HCT116 (cell line): ENCODE measurements around the gene SLC9A9.

Source experiments
- CTCF ChIP-seq, 3 experiments: fragments of 200-600 bp in 1 of 3; sonication (generic) in 1 of 3; IDR thresholded peaks in 2 of 3; conservative IDR thresholded peaks in 1 of 3; 2 replicates each; pipeline ENCODE4 v1.5.1; 2012 to 2017; ENCODE audit warnings: low read depth in 2 of 3, low read length in 2 of 3, antibody characterized with exemption in 1 of 3, borderline replicate concordance in 1 of 3, control low read depth in 1 of 3, mild to moderate bottlenecking in 1 of 3, mixed read lengths in 1 of 3, mixed run types in 1 of 3, moderate library complexity in 1 of 3; ENCODE audit not compliant: insufficient read depth in 1 of 3
- EZH2phosphoT487 ChIP-seq: fragments of 200-600 bp; IDR thresholded peaks from 2 replicates; pipeline ENCODE4 v1.6.1; 2018; ENCODE audit warnings: antibody characterized with exemption, borderline replicate concordance
- RAD21 ChIP-seq: IDR thresholded peaks from 2 replicates; pipeline ENCODE4 v1.6.1; 2012; ENCODE audit warnings: low read depth, mild to moderate bottlenecking

DNA sequence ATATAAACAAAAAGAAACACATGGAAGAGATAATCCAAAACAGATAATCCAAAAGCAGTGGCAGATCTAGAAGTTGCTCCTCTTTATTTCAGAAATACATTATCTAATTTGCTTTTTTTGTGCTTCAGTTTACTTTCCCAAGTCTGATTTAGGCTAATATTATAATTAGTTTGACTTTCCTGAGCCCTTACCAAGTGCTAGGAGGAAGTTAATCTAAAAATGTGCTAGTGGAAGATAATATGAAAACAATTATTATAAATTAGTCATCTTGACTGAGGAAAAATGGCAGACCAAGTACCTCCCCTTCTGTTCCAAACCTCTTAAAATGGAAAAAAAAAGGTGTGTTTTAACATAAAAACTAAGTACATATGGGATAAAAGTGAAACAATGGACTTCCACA, 17.5 kb downstream of the SLC9A9 start:
- TF ChIP-seq RAD21 (no peak), CTCF (IDR thresholded peaks at IDR 0.05 in 2 of 3, conservative IDR thresholded peaks at IDR 0.05 in 1 of 3; ENCODE audit: borderline replicate concordance in 1 of 3, insufficient read depth in 1 of 3, low read depth in 2 of 3, low read length in 2 of 3) (no peak), EZH2phosphoT487 (no peak)
